NCI-H128 (cell line): ENCODE results near the gene HTR3D.
"Not testable (repeated sequence)": the region's sequence is repeated elsewhere in the genome, so short reads cannot be mapped to it uniquely, and the experiment has no call there.

Experiments
- DNase-seq: peaks from one replicate; lab custom pipeline; 2025; ENCODE audit not compliant: unreplicated experiment; lab: John Stamatoyannopoulos, UW

The HTR3D gene

DNA sequence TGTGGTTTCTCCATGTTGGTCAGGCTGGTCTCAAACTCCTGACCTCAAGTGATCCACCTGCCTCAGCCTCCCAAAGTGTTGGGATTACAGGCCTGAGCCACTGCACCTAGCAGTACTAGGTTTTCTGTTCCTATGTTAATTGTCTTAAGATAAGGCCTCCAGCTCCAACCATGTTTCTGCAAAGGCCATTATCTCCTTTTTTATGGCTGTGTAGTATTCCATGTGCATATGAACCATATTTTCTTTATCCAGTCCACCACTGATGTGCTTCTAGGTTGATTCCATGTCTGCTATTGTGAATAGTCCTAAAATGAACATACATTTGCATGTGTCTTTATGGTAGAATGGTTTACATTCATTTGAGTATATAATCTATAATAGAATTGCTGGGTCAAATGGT, 31.1 kb downstream of the HTR3D start:
- DNase-seq, result no peak

DNA sequence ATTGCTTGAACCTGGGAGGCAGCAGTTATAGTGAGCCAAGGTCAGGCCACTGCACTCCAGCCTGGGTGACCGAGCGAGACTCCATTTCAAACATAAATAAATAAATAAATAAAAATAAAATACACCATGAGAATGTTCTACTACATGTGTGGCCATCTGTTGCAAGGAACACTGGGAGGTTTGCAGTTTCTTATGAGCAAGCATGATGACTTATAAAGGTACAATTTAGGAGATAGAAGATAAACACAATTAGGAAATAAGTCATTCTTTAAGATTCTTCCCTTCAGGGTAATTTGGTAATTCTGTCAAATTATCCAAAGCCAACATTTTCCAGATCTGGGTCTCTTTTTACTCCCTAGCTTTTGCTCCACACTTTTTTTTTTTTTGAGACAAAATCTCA, 34.7 kb downstream of the HTR3D start:
- no peak for DNase-seq

DNA sequence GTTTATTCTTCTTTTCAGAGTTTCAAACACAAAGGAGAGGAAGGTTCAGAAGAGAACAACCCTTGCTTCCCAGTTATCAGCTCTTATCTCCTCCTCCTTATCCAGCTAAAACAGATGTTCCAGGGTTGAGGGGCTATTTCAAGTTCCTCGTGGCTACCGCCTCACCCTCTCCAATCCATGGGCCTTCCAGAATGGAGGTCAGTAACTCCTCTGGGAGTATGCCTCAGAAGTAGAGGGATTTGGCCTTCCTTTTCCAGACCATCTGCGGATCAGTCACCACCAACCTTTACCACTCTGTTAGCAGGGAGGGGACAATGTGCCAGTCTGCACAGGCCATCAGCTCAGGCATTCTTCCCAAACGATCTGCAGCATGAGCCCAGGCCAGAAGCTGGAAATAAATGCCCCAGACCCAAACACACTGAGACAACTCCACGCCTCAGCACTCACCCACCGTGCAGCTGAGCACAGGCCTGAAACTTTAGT, 36.1 kb downstream of the HTR3D start:
- no peak for DNase-seq

DNA sequence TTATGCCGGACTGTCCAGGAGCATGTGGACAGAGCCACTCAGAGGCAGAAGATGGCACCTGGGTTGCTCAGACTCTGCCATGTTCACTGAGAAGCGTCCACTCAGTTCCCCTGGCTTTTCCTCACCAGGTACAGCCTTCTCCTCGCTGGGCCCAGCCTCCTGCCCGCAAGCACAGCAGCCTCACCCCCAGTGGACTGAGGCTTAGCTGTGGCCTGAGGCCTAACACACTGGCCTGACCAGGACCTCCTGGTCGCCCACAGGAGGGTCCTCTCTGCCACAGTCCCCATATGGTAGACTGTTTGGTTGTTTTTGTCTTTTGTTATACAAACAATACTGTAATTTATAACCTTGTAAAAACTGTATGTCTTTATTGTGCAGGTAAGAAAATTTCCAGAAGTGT, 36.8 kb downstream of the HTR3D start:
- no peak for DNase-seq

DNA sequence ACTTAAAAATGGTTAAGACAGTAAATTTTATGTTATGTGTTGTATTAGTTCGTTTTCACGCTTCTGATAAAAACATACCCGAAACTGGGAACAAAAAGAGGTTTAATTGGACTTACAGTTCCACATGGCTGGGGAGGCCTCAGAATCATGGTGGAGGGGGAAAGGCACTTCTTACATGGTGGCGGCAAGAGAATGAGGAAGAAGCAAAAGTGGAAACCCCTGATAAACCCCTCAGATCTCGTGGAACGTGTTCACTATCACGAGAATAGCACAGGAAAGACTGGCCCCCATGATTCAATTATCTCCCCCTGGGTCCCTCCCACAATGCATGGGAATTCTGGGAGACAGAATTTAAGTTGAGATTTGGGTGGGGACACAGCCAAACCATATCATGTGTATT, 39.6 kb downstream of the HTR3D start:
- DNase-seq, result not testable (repeated sequence)

DNA sequence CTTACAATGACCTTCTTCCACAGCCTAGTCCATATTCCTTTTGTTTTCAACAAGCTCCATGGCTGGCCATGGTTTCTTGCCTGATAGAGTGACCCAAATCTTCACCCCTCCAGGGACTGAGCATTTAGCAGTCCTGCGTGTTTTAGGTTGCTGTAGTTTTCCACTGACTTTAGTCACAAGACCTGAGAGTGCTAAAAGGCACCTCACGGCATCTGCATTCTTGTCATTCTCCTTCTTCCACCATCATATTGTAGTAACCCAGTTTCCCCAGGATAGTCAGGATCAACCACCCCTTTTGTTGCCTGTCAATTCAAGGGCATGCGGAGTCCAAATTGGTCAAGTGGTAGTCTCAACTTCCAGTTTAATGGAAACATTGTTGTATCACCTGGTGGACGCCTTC, 42.1 kb downstream of the HTR3D start:
- no peak for DNase-seq

- no peak for DNase-seq
Observed at GRCh38 chr3:184075901-184076300, 44.4 kb downstream of the HTR3D start.

DNA sequence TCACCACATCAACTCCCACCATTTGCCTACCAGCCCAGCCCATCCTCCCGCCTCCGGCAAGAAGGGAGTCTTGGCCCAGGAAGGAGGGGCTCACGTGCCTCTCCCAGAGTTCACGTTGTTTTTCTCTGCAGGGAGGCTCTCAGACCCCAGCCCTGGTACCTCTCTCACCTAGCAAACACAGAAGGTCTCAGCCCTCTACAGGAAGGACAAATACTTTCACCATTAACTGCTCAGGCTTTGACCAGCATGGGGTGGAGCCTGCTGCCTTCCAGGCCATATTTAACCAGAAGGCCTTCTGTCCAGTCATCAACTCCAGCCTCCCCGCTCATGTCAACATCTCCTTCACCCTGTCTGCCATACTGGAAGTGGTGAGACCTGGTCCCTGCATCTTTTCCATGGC, 46.3 kb downstream of the HTR3D start:
- DNase-seq, result no peak

GRCh38 chr3:184078851-184079250, 47.3 kb downstream of the HTR3D start:
- DNase-seq, result no peak

GRCh38 chr3:184081116-184081830, 49.7 kb downstream of the HTR3D start:
- DNase-seq, result no peak

DNA sequence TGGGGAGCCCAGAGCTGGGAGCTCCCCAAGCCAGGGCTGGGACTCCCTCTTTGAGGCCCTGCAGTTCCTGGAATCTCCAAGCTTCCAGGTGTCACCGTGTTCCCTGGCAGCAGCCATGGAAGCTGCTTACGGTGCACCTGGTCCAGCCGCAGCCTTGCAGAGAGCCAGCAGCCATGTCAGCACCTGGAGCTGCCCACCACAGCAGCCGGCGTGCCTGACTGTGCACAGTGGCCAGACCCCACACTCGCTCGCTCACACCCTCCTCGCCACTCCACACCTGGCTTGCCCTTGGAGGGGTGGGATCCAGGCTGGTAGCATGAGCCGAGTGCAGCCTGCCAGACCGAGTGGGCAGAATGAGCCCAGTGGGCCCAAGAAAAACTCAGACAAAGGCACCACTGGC, 50.5 kb downstream of the HTR3D start:
- no peak for DNase-seq

GRCh38 chr3:184082465-184082864, 50.9 kb downstream of the HTR3D start:
- DNase-seq, result no peak

- DNase-seq, result no peak
Observed at GRCh38 chr3:184085389-184085852, 53.9 kb downstream of the HTR3D start.
